ENCODE measurements around the gene KCNJ12.

KCNJ12 gene

GRCh38 chr17:21370430-21370829 is 5.7 kb upstream of the KCNJ12 start:
- DNase-seq = no peak

DNA sequence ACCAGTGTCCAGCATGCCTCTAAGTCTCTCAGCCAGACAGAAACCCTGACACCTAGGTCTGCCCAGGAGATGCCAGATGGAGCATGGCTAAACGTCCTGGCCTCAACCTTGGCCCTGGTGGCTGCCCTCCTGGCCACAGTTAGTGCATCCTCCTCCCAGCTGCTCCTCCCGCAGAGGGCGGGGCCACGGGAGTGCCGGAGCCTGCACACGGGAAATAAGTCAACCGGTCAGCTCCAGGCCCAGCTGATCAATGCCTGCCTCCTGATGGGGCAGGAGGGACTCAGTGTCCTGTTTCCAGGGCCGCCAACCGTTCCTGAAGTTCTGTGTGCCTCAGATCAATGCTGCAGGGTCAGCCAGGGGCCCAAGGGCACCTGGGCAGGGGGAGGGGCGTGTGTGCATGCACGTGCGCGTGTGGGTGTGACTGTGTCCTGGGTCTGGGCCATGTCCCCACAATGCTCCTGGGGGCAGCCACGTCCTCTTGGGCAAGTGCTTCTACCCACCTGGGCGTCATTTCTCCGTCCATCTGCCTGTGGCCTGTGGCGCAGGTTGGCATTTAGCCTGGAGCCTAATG is 4.6 kb upstream of the KCNJ12 start:
- no peak for DNase-seq

GRCh38 chr17:21372256-21372954 is 3.8 kb upstream of the KCNJ12 start:
- no peak for DNase-seq

DNA sequence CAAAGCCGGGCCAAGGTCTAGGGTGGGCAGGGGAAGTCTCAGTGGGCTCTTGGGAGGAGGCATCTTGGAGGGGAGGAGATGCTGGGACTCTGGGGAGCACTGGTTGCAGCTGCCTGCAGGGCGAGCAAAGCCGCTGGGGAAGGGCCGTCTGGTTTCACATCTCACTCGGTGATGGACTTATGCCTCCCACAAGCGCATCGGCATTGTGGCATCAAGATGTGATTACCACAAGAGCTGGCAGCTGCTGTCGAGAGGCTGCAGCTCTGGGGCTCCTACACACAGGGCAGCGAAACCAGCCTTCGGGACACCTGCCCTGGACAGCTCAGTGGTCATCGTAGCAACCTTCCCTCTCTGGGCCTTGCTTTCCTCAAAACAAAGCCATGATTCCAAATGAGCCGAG is 3.1 kb upstream of the KCNJ12 start:
- no peak for DNase-seq

DNA sequence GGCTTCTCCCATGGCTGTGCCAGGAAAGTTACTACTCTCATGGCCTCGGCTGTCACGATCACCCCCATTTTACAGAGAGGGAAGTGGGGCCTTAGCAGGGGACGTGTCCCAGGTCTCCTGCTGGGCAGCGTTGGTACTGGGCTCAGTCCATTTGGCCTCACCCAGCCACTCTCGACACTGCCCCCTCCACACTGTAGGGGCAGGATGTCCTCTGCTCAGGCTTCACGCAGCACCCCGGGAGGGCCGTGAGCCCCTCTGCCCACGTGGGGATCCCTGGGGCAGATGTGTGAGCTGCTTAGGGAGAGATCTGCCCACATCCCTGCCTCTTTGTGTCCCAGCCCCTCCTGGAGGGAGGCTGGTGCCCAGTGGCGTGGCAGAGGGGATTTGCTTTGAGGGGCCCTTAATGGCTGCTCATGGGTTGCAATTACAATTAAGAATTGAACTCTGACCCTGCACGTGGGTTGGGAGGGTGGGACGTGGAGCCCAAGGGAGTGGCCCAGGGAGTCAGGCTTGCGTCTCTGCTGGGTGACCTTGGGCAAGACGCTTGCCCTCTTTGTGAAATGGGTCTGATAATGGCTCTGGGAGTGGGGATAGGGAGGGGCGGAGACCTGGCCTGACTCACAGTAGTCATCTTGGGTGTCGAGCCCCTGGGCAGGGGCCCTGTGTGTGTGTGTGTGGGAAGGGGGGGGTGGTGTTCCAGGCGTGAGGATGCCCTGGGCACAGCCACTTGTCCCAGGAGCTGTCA is 2.3 kb upstream of the KCNJ12 start:
- no peak for DNase-seq

DNA sequence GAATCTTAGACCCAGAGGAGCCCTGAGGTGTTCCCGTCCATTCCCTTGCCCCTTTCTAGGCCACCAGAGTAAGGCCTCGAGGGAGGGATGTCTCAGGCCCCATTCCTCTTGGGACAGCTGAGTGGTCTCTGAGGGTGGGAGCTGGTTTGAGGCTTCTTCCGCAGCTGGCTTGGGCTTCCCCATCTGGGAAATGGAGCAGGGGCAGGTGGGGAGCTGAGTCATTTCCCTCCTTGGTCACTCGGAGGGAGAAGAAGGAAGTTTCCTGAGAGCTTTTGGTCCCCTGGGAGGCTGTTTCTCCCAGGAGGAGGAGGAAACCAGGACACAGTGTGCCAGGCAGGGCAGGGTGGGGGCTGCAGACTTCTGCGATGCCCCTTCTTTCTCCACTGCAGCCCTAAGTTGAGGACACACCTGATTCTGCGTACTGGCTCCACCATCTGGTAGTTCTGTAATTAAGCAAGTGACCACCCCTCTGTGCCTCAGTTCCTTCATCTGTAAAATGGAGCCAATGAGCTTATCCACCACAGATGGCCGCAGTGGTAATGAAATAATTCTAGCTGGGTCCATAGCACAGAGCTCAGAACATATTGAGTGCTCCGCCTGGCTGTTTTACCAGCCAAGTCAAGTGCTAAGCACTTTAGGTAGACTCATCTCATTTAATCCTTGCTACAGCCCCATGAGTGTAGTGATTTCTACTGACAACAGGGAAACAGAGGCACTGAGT is 1.6 kb upstream of the KCNJ12 start:
- no peak for DNase-seq

- DNase-seq = no peak
Measured at GRCh38 chr17:21375162-21375560, 996 bp upstream of the KCNJ12 start.

DNA sequence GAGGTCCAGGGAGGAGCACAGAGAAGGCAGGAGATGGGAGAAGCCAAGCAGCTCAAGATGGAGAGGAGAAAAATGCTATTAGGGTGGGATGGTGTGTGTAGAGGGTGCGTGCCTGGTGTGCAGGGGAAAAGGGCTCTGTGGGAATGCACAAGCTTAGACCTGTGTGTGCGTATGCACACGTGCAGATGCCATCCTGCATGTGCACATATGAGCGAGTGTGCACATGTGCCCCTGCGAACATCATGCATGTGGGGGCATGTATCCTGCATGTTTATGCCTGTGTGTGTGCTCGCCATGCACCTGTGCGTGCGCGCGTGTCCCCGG is 438 bp upstream of the KCNJ12 start:
- no peak for DNase-seq

DNA sequence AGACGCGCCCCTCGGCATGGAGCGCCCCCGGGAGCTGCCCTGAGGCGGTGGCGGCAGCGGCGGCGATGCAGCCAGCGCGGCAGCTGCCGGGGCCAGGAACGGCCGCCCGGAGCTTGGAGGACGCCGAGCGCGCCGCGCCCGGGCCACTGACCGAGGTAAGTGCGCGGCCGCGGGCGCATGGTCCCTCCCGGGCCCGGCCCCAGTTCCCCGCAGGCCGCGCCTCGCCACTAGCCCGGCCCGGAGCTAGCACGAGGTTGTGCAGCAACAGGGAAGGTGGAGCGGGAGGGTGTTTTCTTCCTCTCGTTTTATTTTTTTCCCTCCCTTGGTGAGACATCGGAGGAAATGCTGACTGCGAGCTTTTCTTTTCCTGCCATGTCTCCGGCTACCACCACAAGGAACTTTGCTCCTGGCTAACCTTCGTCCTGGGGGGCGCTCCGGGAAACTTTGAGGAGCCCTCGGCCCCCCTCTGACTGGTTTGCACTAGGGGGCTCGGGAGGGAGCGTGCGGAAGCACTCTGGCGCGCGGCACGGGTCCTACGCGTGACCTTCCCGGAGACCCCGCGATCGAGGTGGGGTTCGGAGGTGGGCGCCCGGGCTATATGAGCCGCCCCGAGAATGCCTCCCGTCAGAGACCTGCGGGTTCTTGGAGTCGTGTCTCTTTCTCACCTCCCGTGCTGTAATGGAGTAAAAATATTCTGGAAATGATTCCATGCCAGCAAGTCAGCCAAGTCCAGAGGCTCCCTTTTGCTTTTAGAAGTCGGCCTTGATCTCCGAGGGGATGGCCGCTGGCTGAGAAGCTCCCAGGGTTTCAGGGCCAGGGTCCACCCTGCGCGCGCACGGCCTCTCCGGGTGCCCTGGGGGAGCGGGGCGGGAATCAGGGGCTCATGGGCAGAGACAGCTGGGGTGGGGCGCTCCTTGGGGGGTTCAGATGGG is 868 bp downstream of the KCNJ12 start:
- DNase-seq = no peak

- no peak for DNase-seq
Measured at GRCh38 chr17:21377705-21378396, 1.7 kb downstream of the KCNJ12 start.

- DNase-seq = no peak
Measured at GRCh38 chr17:21378553-21378952, 2.4 kb downstream of the KCNJ12 start.

DNA sequence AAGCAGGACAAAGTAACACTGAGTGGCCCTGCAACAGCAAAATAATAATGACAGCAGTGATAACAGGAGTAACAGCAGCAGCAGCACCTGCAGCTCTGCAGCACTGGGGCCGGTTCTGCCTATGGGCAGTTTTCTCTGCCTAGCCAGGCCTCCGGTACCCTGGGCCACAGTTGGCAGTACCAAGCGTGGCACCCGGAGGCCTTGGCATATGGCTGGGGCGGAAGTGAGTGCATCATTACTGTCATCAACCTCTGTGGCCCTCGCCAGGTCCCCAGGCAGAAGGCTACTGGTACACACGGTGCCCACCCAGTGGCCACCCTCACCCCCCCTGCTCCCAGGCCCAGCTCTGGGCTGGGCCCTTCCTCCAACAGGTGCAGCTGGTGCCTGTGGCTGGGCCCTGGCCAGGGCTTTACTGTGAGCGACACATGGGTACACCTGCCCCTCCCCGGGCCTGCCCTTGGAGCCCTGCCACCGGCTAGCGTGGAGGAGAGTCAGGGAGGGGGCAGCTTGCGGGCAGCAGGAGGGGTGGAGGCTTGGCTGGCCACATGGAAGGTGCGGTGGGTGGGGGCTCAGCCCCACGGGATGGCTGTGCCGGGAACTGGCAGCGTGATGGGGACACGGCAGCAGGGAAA is 3.0 kb downstream of the KCNJ12 start:
- DNase-seq = no peak

DNA sequence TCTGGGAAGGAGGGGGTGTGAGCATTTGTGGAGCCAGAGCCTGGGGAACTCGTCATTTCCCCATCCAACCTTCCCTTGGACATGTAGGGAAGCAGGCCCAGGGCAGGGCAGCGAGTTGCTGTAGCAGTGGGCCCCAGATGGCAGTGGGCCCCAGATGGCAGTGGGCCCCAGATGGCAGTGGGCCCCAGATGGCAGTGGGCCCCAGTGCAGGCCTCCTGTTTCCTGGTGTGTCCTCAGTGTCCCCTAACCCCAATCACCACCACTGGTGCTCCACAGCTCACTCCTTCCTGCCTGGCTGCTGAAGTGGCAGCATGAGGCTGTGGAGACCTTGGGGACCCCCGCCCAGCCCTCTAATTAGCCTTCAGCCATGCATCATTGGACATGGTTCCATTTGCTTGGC is 4.5 kb downstream of the KCNJ12 start:
- no peak for DNase-seq

DNA sequence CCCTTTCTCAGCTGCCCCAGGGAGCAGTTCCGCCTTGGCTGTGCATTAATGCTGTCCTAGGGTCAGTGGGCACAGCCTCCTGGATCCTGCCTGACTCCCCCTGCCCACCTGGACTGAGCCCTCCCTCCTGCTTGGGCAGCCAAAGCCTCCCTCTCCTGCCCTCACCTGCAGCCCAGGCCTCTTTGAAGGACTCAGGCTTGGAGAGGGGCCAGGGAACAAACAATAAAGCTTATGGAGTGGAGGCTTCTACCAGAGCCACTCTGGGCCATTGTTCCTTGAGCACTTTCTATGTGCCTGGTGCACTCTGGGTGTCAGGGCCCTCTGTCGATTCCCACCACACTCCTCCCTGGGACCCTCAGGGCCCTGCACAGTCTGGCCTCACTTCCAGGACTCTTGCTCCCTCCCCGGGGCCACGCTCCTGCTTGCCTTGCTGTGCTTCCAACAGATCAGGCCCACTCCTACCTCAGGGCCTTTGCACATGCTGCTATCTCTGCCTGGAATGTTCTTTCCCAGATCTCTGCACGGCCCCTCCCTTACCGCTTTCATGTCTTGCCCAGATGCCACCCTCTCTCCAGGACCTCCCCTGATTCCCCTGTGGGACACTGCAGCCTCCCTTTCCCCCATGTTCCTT is 5.0 kb downstream of the KCNJ12 start:
- no peak for DNase-seq

DNA sequence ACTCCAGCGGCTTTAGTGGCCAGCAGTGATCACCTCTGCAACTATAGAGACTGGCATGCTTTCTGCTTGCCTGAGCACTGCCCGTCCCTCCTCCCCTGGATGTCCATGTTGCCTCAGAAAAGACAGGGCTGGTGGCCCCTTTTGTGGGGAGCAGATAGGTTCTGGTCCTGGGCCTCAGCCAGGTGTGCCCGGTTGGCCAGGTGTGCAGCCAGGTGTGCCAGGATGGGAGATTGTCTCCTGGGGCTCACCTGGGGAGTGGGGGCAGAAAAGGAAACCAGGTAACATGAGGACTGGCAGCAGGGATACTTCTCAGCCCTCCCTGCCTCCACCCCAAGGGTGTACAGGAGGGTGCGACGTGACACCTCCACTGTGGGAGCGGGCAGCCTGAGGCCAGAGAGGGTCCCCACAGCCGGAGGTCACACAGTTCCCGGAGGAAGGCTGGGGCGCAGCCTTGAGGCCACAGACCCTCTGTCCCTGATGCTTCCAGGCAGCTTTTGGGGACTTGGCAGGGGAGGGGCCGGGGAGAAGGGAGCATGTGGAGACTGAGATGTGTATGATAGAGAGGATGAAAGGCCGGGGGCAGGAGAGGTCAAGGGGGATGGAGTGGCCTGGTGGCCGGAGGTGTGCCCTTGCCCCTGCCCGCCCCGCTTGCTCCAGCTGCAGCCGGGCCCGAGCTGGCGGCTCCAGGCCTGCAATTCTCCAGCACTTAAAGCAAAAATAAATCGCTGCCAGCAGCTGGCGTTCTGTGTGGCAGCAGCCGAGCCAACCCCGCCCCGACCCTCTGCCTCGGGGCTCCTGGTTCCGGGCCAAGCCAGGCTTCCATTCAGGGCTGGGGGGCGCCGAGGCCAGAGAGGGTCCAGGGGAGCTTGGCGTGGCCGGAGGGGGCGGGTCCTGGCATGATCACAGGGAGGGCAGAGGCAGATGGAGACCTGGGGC is 6.7 kb downstream of the KCNJ12 start:
- DNase-seq = no peak

GRCh38 chr17:21385281-21385845 is 9.2 kb downstream of the KCNJ12 start:
- no peak for DNase-seq

DNA sequence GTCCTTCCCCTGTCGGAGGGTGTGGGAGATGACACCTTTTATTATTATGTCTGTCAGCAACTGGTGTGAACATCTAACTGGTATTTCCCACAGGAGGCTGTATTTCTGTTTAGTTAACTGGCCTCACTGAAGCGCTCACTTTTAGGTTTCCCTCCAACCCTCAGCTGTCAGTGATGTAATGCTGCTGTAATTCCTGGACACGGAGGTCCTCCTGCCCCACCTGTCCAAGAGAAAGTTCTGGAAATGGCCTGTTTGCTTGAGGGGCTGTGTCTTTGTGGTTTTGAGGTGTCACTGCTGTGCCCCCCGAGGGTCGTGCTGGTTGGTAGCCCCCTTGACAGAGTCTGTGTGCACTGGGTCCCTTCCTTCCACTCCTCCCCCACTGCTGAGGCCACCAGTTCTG is 11.5 kb downstream of the KCNJ12 start:
- no peak for DNase-seq

- no peak for DNase-seq
Measured at GRCh38 chr17:21388066-21388465, 11.9 kb downstream of the KCNJ12 start.

GRCh38 chr17:21388944-21389343 is 12.8 kb downstream of the KCNJ12 start:
- no peak for DNase-seq

GRCh38 chr17:21389394-21389793 is 13.2 kb downstream of the KCNJ12 start:
- no peak for DNase-seq

All from activated CD4-positive, alpha-beta T cell treated with anti-CD3 and anti-CD28 coated beads, Interleukin-2, Interleukin-6, amounts not matched to agents 100 ng/mL and 50 ng/mL, durations not matched to agents 16 hours and 8 hours (primary cell).